ENCODE measurements around the gene ATP6AP2. TPM values are rescaled to one million over a fixed set of nuclear protein-coding genes. Genes with fewer than 3 reads are reported as not detected.
"Not testable (repeated sequence)": the region's sequence is repeated elsewhere in the genome, so short reads cannot be mapped to it uniquely, and the experiment has no call there.

ATP6AP2 gene
- total and polyA plus RNA-seq, 5 donors from 2014 or later: 63.2 to 209 (median 160) TPM

- Mint-ChIP-seq H3K36me3 (no peaks in the 10 kb centered on the region), H3K9me3 (no peaks in the 10 kb centered on the region), H3K27me3 (no peaks in the 10 kb centered on the region), H3K4me3 (no peak overlapping the region), H3K27ac (no peak overlapping the region), H3K4me1 (no peaks in the 10 kb centered on the region)
- no peaks in the 10 kb centered on the region for H3K27me3 ChIP-seq (ENCODE audit: control insufficient read depth, insufficient read depth, low read length)
- DNase-seq (no peak), ATAC-seq (ENCODE audit: low read depth in 2 of 2) (no peak)
- no peaks in the 10 kb centered on the region for H3K36me3 ChIP-seq (ENCODE audit: control insufficient read depth, insufficient read depth, low read length)
- no peaks in the 10 kb centered on the region for H3K9me3 ChIP-seq (ENCODE audit: control insufficient read depth in 2 of 2, low read length in 2 of 2)
- no peak overlapping the region for H3K4me3 ChIP-seq (ENCODE audit: low read depth, low read length)
- H3K4me1 ChIP-seq (ENCODE audit: control insufficient read depth, insufficient read depth, low read length, poor library complexity, severe bottlenecking): no peaks in the 10 kb centered on the region
- H3K27ac ChIP-seq (ENCODE audit: insufficient read depth, low read length, poor library complexity, severe bottlenecking): no peak overlapping the region
These were observed 17.0 kb upstream of the ATP6AP2 start for GRCh38 chrX:40563784-40564183.

GRCh38 chrX:40564447-40564846, 16.3 kb upstream of the ATP6AP2 start:
- Mint-ChIP-seq H3K36me3 (no peaks in the 10 kb centered on the region), H3K4me3 (no peak overlapping the region), H3K9me3 (no peaks in the 10 kb centered on the region), H3K27ac (no peak overlapping the region), H3K27me3 (no peaks in the 10 kb centered on the region), H3K4me1 (no peaks in the 10 kb centered on the region)
- ATAC-seq (ENCODE audit: low read depth in 2 of 2) (no peak), DNase-seq (no peak)
- Histone ChIP-seq H3K4me3 (ENCODE audit: low read depth, low read length) (no peak overlapping the region), H3K36me3 (ENCODE audit: control insufficient read depth, insufficient read depth, low read length) (no peaks in the 10 kb centered on the region), H3K27ac (ENCODE audit: insufficient read depth, low read length, poor library complexity, severe bottlenecking) (no peak overlapping the region), H3K4me1 (ENCODE audit: control insufficient read depth, insufficient read depth, low read length, poor library complexity, severe bottlenecking) (no peaks in the 10 kb centered on the region), H3K9me3 (ENCODE audit: control insufficient read depth in 2 of 2, low read length in 2 of 2) (no peaks in the 10 kb centered on the region), H3K27me3 (ENCODE audit: control insufficient read depth, insufficient read depth, low read length) (no peaks in the 10 kb centered on the region)

GRCh38 chrX:40570346-40571093, 10.2 kb upstream of the ATP6AP2 start:
- no peaks in the 10 kb centered on the region for H3K4me1 ChIP-seq (ENCODE audit: control insufficient read depth, insufficient read depth, low read length, poor library complexity, severe bottlenecking)
- no peaks in the 10 kb centered on the region for H3K27me3 ChIP-seq (ENCODE audit: control insufficient read depth, insufficient read depth, low read length)
- Mint-ChIP-seq H3K27me3 (peaks cover 4% of the 10 kb centered on the region), H3K4me3 (peak overlapping the region; percentile 50 to 91 (median 82)), H3K36me3 (no peaks in the 10 kb centered on the region), H3K9me3 (peaks cover 0 to 1% (median 0%) of the 10 kb centered on the region in 7 donors), H3K27ac (peak overlapping the region; percentile 35 to 79 (median 69)), H3K4me1 (peaks cover 0 to 14% (median 7%) of the 10 kb centered on the region in 4 donors)
- peak in 1 of 3 donors; percentile 27 for DNase-seq
- peak; percentile 37 to 46 for ATAC-seq (ENCODE audit: low read depth in 2 of 2)
- H3K9me3 ChIP-seq (ENCODE audit: control insufficient read depth in 2 of 2, low read length in 2 of 2): no peaks in the 10 kb centered on the region
- H3K4me3 ChIP-seq (ENCODE audit: low read depth, low read length): peak overlapping the region; percentile 68
- H3K27ac ChIP-seq (ENCODE audit: insufficient read depth, low read length, poor library complexity, severe bottlenecking): no peak overlapping the region
- no peaks in the 10 kb centered on the region for H3K36me3 ChIP-seq (ENCODE audit: control insufficient read depth, insufficient read depth, low read length)

- not testable (repeated sequence) for H3K9me3 ChIP-seq (ENCODE audit: control insufficient read depth in 2 of 2, low read length in 2 of 2); H3K36me3 ChIP-seq (ENCODE audit: control insufficient read depth, insufficient read depth, low read length); H3K27ac ChIP-seq (ENCODE audit: insufficient read depth, low read length, poor library complexity, severe bottlenecking); H3K4me1 ChIP-seq (ENCODE audit: control insufficient read depth, insufficient read depth, low read length, poor library complexity, severe bottlenecking); H3K27me3 ChIP-seq (ENCODE audit: control insufficient read depth, insufficient read depth, low read length); H3K36me3 Mint-ChIP-seq; H3K27me3 Mint-ChIP-seq; H3K9me3 Mint-ChIP-seq
- peak in 1 of 2 donors; percentile 31 for ATAC-seq (ENCODE audit: low read depth in 2 of 2)
- peak in 2 of 3 donors; percentile 19 to 48 for DNase-seq
- Mint-ChIP-seq H3K4me1 (peaks cover 0 to 14% (median 7%) of the 10 kb centered on the region in 4 donors), H3K27ac (peak overlapping the region; percentile 35 to 79 (median 69)), H3K4me3 (peak overlapping the region; percentile 50 to 91 (median 82))
- H3K4me3 ChIP-seq (ENCODE audit: low read depth, low read length): peak overlapping the region; percentile 68
These were observed 9.6 kb upstream of the ATP6AP2 start for GRCh38 chrX:40571164-40571563.

- Histone ChIP-seq H3K9me3 (ENCODE audit: control insufficient read depth in 2 of 2, low read length in 2 of 2) (no peaks in the 10 kb centered on the region), H3K4me1 (ENCODE audit: control insufficient read depth, insufficient read depth, low read length, poor library complexity, severe bottlenecking) (no peaks in the 10 kb centered on the region), H3K36me3 (ENCODE audit: control insufficient read depth, insufficient read depth, low read length) (no peaks in the 10 kb centered on the region), H3K27ac (ENCODE audit: insufficient read depth, low read length, poor library complexity, severe bottlenecking) (no peak overlapping the region), H3K27me3 (ENCODE audit: control insufficient read depth, insufficient read depth, low read length) (no peaks in the 10 kb centered on the region), H3K4me3 (ENCODE audit: low read depth, low read length) (no peak overlapping the region)
- Mint-ChIP-seq H3K4me3 (peak overlapping the region in 2 of 4 donors; percentile 26 to 91), H3K9me3 (peaks cover 0 to 1% (median 0%) of the 10 kb centered on the region in 7 donors), H3K4me1 (peaks cover 0 to 14% (median 7%) of the 10 kb centered on the region in 4 donors), H3K27ac (no peak overlapping the region), H3K27me3 (peaks cover 4% of the 10 kb centered on the region), H3K36me3 (no peaks in the 10 kb centered on the region)
- DNase-seq (no peak), ATAC-seq (ENCODE audit: low read depth in 2 of 2) (no peak)
These were observed 9.2 kb upstream of the ATP6AP2 start for GRCh38 chrX:40571600-40571999.

- H3K4me1 Mint-ChIP-seq: peaks cover 0 to 14% (median 7%) of the 10 kb centered on the region in 4 donors
- no peak overlapping the region for H3K27ac Mint-ChIP-seq
- peaks cover 4% of the 10 kb centered on the region for H3K27me3 Mint-ChIP-seq
- Histone ChIP-seq H3K4me1 (ENCODE audit: control insufficient read depth, insufficient read depth, low read length, poor library complexity, severe bottlenecking) (no peaks in the 10 kb centered on the region), H3K27ac (ENCODE audit: insufficient read depth, low read length, poor library complexity, severe bottlenecking) (no peak overlapping the region), H3K9me3 (ENCODE audit: control insufficient read depth in 2 of 2, low read length in 2 of 2) (no peaks in the 10 kb centered on the region), H3K36me3 (ENCODE audit: control insufficient read depth, insufficient read depth, low read length) (no peaks in the 10 kb centered on the region), H3K4me3 (ENCODE audit: low read depth, low read length) (no peak overlapping the region), H3K27me3 (ENCODE audit: control insufficient read depth, insufficient read depth, low read length) (no peaks in the 10 kb centered on the region)
- peaks cover 0 to 1% (median 0%) of the 10 kb centered on the region in 7 donors for H3K9me3 Mint-ChIP-seq
- ATAC-seq (ENCODE audit: low read depth in 2 of 2): peak; percentile 44 to 50
- H3K36me3 Mint-ChIP-seq: no peaks in the 10 kb centered on the region
- DNase-seq: peak in 2 of 3 donors; percentile 14 to 53
- H3K4me3 Mint-ChIP-seq: no peak overlapping the region
These were observed 7.0 kb upstream of the ATP6AP2 start for GRCh38 chrX:40573763-40574162.

- ATAC-seq (ENCODE audit: low read depth in 2 of 2); H3K9me3 ChIP-seq (ENCODE audit: control insufficient read depth in 2 of 2, low read length in 2 of 2); H3K27ac Mint-ChIP-seq; H3K36me3 ChIP-seq (ENCODE audit: control insufficient read depth, insufficient read depth, low read length); H3K27me3 ChIP-seq (ENCODE audit: control insufficient read depth, insufficient read depth, low read length); H3K27me3 Mint-ChIP-seq; DNase-seq; H3K27ac ChIP-seq (ENCODE audit: insufficient read depth, low read length, poor library complexity, severe bottlenecking); H3K9me3 Mint-ChIP-seq; H3K4me3 ChIP-seq (ENCODE audit: low read depth, low read length); H3K4me1 ChIP-seq (ENCODE audit: control insufficient read depth, insufficient read depth, low read length, poor library complexity, severe bottlenecking); H3K36me3 Mint-ChIP-seq: not testable (repeated sequence)
- Mint-ChIP-seq H3K4me1 (peaks cover 0 to 15% (median 6%) of the 10 kb centered on the region in 4 donors), H3K4me3 (peak overlapping the region in 1 of 4 donors; percentile 38)
These were observed 5.4 kb upstream of the ATP6AP2 start for GRCh38 chrX:40575411-40575810.

- Mint-ChIP-seq H3K4me1 (peaks cover 0 to 10% (median 2%) of the 10 kb centered on the region in 4 donors), H3K4me3 (no peak overlapping the region), H3K9me3 (peaks cover 0 to 1% (median 0%) of the 10 kb centered on the region in 7 donors), H3K27ac (no peak overlapping the region), H3K27me3 (peaks cover under 1% of the 10 kb centered on the region), H3K36me3 (no peaks in the 10 kb centered on the region)
- H3K9me3 ChIP-seq (ENCODE audit: control insufficient read depth in 2 of 2, low read length in 2 of 2): no peaks in the 10 kb centered on the region
- ATAC-seq (ENCODE audit: low read depth in 2 of 2) (no peak), DNase-seq (no peak)
- no peak overlapping the region for H3K4me3 ChIP-seq (ENCODE audit: low read depth, low read length)
- H3K4me1 ChIP-seq (ENCODE audit: control insufficient read depth, insufficient read depth, low read length, poor library complexity, severe bottlenecking): peaks cover 4% of the 10 kb centered on the region
- no peaks in the 10 kb centered on the region for H3K36me3 ChIP-seq (ENCODE audit: control insufficient read depth, insufficient read depth, low read length)
- no peak overlapping the region for H3K27ac ChIP-seq (ENCODE audit: insufficient read depth, low read length, poor library complexity, severe bottlenecking)
- no peaks in the 10 kb centered on the region for H3K27me3 ChIP-seq (ENCODE audit: control insufficient read depth, insufficient read depth, low read length)
These were observed 4.5 kb upstream of the ATP6AP2 start for GRCh38 chrX:40576291-40576690.

Data from CD4-positive, CD25-positive, alpha-beta regulatory T cell (primary cell).